Metanephros (tissue), 2 donors: ENCODE measurements around the gene OR2A2. TPM values are rescaled to one million over a fixed set of nuclear protein-coding genes. Genes with fewer than 3 reads are reported as not detected.

Experiments
- small RNA-seq: library from RNA; depleted of rRNA; stranded (forward); fragments of <200 nt; gene quantifications from one replicate; pipeline ENCODE3, GENCODE V24; 2014; ENCODE audit warnings: low replicate concordance
- total RNA-seq: library from RNA; depleted of rRNA; stranded (reverse); fragments of >200 nt; gene quantifications from one replicate; pipeline ENCODE4 v1.2.3, GENCODE V29; 2014

OR2A2 gene
- total RNA-seq = not detected

DNA sequence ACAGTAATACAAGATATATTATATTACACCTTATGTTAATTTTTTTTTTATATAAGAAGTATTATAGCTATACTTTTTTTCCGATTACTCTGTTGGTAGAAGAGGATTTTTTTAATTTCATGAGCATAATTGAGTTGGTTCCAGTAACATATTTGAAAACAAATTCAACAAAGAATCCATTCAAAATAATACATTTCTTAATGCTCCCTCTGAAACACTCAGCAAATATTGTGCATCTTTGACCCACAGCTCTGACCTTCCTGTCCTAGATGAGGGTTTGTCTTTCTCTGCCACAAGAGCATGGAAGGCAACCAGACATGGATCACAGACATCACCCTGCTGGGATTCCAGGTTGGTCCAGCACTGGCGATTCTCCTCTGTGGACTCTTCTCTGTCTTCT lies at the start of gene OR2A2:
Gene OR2A2, plus strand, starts transcription at position 301 of the 400 bp plus-strand sequence. Its CDS starts 0 bp downstream, at position 301.

GRCh38 chr7:144069511-144069910 lies 39.9 kb upstream of the OR2A2 start, which contains the start of gene OR2A25:
OR2A25 (plus strand) TSS chr7:144069811; CDS start chr7:144074220, 4,409 bp downstream.

GRCh38 chr7:144085978-144086377 lies 23.4 kb upstream of the OR2A2 start, which contains the start of gene OR2A12:
OR2A12 (plus strand) TSS chr7:144086278; CDS start chr7:144095108, 8,830 bp downstream.

DNA sequence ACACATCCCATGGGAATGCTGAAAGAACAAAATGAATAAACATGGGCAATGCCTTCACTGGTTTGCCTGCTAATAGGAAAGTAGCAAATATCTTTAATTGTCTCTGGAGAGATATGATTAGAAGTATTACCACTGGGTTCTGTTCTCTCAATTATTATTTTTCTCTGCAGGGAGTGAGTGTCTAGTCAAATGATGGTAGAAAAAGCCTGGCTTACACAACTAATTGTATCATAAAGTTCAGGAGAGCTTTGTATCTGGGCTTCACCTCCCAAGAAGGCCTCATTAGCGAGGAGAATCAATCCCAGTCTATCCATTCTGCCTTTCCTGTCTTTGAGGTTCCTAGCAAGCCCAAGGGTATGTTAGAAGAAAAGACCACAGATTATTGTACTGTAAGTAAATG lies 13.5 kb downstream of the OR2A2 start, which contains the start of gene OR2A14:
Gene OR2A14, plus strand, starts transcription at position 301 of the 400 bp plus-strand sequence. CDS start 5,937 bp downstream, outside the sequence.

Small RNA genes within 50 kb of the gene (small RNA-seq; reads per million reads assigned to genes)
- not detected for gene OR2A41P

Other genes starting within 250 kb of the OR2A2 start
- gene TCAF1, start 207.4 kb upstream of the OR2A2 start, total RNA-seq = 66.9 TPM
- not detected for gene OR2F2, start 174.3 kb upstream of the OR2A2 start, total RNA-seq
- not detected for gene OR2F1, start 154.7 kb upstream of the OR2A2 start, total RNA-seq
- not detected for gene OR6B1, start 109.3 kb upstream of the OR2A2 start, total RNA-seq
- gene OR2A5, start 60.6 kb upstream of the OR2A2 start, total RNA-seq = not detected
- gene OR2A25, start 39.8 kb upstream of the OR2A2 start, total RNA-seq = not detected
- gene OR2A12, start 23.3 kb upstream of the OR2A2 start, total RNA-seq = not detected
- not detected for gene OR2A14, start 13.6 kb downstream of the OR2A2 start, total RNA-seq
- 5.3 TPM for gene CTAGE4, start 73.9 kb downstream of the OR2A2 start, total RNA-seq
- gene ARHGEF35, start 86.2 kb downstream of the OR2A2 start, total RNA-seq = 7.7 TPM
- 0.06 TPM for gene OR2A42, start 130.0 kb downstream of the OR2A2 start, total RNA-seq
- gene OR2A7, start 155.2 kb downstream of the OR2A2 start, total RNA-seq = 17.2 TPM
- 1.8 TPM for gene CTAGE8, start 159.7 kb downstream of the OR2A2 start, total RNA-seq
- gene OR2A1, start 202.8 kb downstream of the OR2A2 start, total RNA-seq = 0.29 TPM
- 35.1 TPM for gene ARHGEF5, start 245.8 kb downstream of the OR2A2 start, total RNA-seq